ENCODE data around the gene GDF3.
"Not testable (repeated sequence)": the region's sequence is repeated elsewhere in the genome, so short reads cannot be mapped to it uniquely, and the experiment has no call there.

The GDF3 gene

GRCh38 chr12:7666595-7666994 lies 29.0 kb downstream of the GDF3 start:
- no peak for DNase-seq

- no peak for DNase-seq
These were observed 33.8 kb downstream of the GDF3 start for GRCh38 chr12:7661741-7662140.

GRCh38 chr12:7656121-7656520 lies 39.5 kb downstream of the GDF3 start:
- no peak for DNase-seq

- DNase-seq: no peak
These were observed 45.5 kb downstream of the GDF3 start for GRCh38 chr12:7650091-7650490.

- no peak for DNase-seq
These were observed 48.5 kb downstream of the GDF3 start for GRCh38 chr12:7647071-7647470.

GRCh38 chr12:7646178-7646475 lies 49.4 kb downstream of the GDF3 start:
- DNase-seq: no peak

- DNase-seq: no peak
These were observed 50.0 kb downstream of the GDF3 start for GRCh38 chr12:7645395-7646177.

- DNase-seq: no peak
These were observed 52.7 kb downstream of the GDF3 start for GRCh38 chr12:7642876-7643309.

- no peak for DNase-seq
These were observed 53.3 kb downstream of the GDF3 start for GRCh38 chr12:7642287-7642686.

GRCh38 chr12:7640123-7640995 lies 55.2 kb downstream of the GDF3 start:
- not testable (repeated sequence) for DNase-seq
